OCI-LY7 (cell line): ENCODE data around the gene BPGM. TPM values are rescaled to one million over a fixed set of nuclear protein-coding genes. Genes with fewer than 3 reads are reported as not detected.

Source experiments
- BruUV-seq: library from RNA; stranded (reverse); fragments of 400-500 nt; replicated peaks from 2 replicates; lab custom pipeline; 2021; lab: Mats Ljungman, UMichigan
- CTCF ChIA-PET: fragments of 300-600 bp; sonication (Branson Sonifier 250); formaldehyde crosslinking; loops from one replicate; lab custom pipeline; 2022; ENCODE audit warnings: antibody characterized with exemption; ENCODE audit not compliant: unreplicated experiment; lab: Charles Lee
- POLR2A ChIA-PET: fragments of 300-600 bp; sonication (Branson Sonifier 250); formaldehyde crosslinking; loops from one replicate; lab custom pipeline; 2022; ENCODE audit warnings: antibody characterized with exemption; lab: Charles Lee
- DNase-seq: peaks from one replicate; pipeline ENCODE4 v3.0.0-alpha.2; 2015; ENCODE audit warnings: low spot score
- H2AFZ ChIP-seq: fragments of 200-600 bp; sonication (generic), shearing (Covaris generic); 2 replicates; pipeline ENCODE4 v1.6.1; 2014; ENCODE audit warnings: mild to moderate bottlenecking, antibody characterized with exemption, low read length, moderate library complexity
- H3K27ac ChIP-seq: fragments of 200-600 bp; sonication (generic); 2 replicates; pipeline ENCODE4 v1.5.1; 2014; ENCODE audit warnings: mixed run types, low read depth, mild to moderate bottlenecking, moderate library complexity, low read length, inconsistent platforms; ENCODE audit not compliant: poor library complexity, severe bottlenecking
- H3K36me3 ChIP-seq: fragments of 200-600 bp; sonication (generic); 2 replicates; pipeline ENCODE4 v1.6.1; 2014; ENCODE audit warnings: mild to moderate bottlenecking, antibody characterized with exemption, low read length, moderate library complexity, mixed read lengths; ENCODE audit not compliant: insufficient read depth
- H3K4me1 ChIP-seq: fragments of 200-600 bp; sonication (generic); 2 replicates; pipeline ENCODE4 v1.5.1; 2014; ENCODE audit warnings: mild to moderate bottlenecking, low read length; ENCODE audit not compliant: insufficient read depth, poor library complexity, severe bottlenecking
- H3K4me2 ChIP-seq: fragments of 200-600 bp; sonication (generic); 2 replicates; pipeline ENCODE4 v1.6.1; 2014; ENCODE audit warnings: mild to moderate bottlenecking, low read length
- H3K4me3 ChIP-seq: fragments of 200-600 bp; sonication (generic); 2 replicates; pipeline ENCODE4 v1.5.1; 2014; ENCODE audit warnings: mild to moderate bottlenecking, low read depth, low read length; ENCODE audit not compliant: poor library complexity, severe bottlenecking
- H3K79me2 ChIP-seq: fragments of 200-600 bp; sonication (generic); 2 replicates; pipeline ENCODE4 v1.6.1; 2016; ENCODE audit warnings: low read depth, mild to moderate bottlenecking, low read length, moderate library complexity, mixed read lengths; ENCODE audit not compliant: insufficient read depth
- H3K9me2 ChIP-seq: fragments of 200-600 bp; sonication (generic); 2 replicates; pipeline ENCODE4 v1.6.1; 2016; ENCODE audit warnings: mild to moderate bottlenecking, low read length, mixed read lengths; ENCODE audit not compliant: insufficient read depth
- H3K9me3 ChIP-seq: fragments of 200-600 bp; sonication (generic); 2 replicates; pipeline ENCODE4 v1.6.1; 2014; ENCODE audit warnings: mild to moderate bottlenecking, mixed run types, low read length, mixed read lengths
- H4K20me1 ChIP-seq: fragments of 200-600 bp; sonication (generic); 2 replicates; pipeline ENCODE4 v1.6.1; 2014; ENCODE audit warnings: mild to moderate bottlenecking, antibody characterized with exemption, low read length, moderate library complexity, mixed read lengths; ENCODE audit not compliant: insufficient read depth
- EZH2phosphoT487 ChIP-seq: fragments of 200-600 bp; sonication (generic); IDR thresholded peaks from 2 replicates; pipeline ENCODE4 v1.6.1; 2018; ENCODE audit warnings: low read depth, borderline replicate concordance, mild to moderate bottlenecking, mixed run types, antibody characterized with exemption, low read length, moderate library complexity, mixed read lengths
- intact Hi-C: fragments of 100-400 bp; cut with micrococcal nuclease; formaldehyde crosslinking; loops from one replicate; pipeline ENCODE4 v1.10.0; 2022; ENCODE audit not compliant: unreplicated experiment
- total RNA-seq, 2 experiments: library from RNA; depleted of rRNA in 1 of 2; stranded (reverse); fragments of >200 nt in 1 of 2; shearing (Covaris generic) in 1 of 2; gene quantifications; 2 replicates each; pipeline ENCODE4 v1.2.3, GENCODE V29; 2014 to 2022
- TF ChIP-seq, protein P1 (sequence below): fragments of 200-600 bp; sonication (generic); conservative IDR thresholded peaks from 2 replicates; pipeline ENCODE4 v1.5.1; 2014; ENCODE audit warnings: mild to moderate bottlenecking, antibody characterized with exemption, low read length, moderate library complexity, mixed read lengths

Gene BPGM
- total RNA-seq, 2 experiments from 2014 or later, result 16.6 to 18.7 TPM

DNA sequence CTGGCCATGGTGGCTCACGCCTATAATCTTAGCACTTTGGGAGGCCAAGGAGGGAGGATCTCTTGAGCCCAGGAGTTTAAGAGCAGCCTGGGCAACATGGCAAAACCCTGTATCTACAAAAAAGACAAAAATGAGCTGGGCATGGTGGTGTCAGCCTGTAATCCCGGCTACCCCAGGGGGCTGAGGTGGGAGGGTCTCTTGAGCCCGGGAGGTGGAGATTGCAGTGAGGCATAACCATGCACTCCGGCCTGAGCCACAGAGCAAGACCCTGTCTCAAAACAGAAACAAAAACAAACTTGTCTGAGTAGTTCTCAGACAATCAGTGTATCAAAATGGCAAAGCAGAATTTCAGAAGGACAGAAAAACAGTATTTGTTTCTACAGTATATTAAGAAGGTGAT, 45.2 kb upstream of the BPGM start:
- H3K36me3 ChIP-seq, result no peaks in the 10 kb centered on the region
- BruUV-seq, result no TSS peak
- H3K9me2 ChIP-seq, result no peaks in the 10 kb centered on the region
- TF ChIP-seq, protein P1, sequence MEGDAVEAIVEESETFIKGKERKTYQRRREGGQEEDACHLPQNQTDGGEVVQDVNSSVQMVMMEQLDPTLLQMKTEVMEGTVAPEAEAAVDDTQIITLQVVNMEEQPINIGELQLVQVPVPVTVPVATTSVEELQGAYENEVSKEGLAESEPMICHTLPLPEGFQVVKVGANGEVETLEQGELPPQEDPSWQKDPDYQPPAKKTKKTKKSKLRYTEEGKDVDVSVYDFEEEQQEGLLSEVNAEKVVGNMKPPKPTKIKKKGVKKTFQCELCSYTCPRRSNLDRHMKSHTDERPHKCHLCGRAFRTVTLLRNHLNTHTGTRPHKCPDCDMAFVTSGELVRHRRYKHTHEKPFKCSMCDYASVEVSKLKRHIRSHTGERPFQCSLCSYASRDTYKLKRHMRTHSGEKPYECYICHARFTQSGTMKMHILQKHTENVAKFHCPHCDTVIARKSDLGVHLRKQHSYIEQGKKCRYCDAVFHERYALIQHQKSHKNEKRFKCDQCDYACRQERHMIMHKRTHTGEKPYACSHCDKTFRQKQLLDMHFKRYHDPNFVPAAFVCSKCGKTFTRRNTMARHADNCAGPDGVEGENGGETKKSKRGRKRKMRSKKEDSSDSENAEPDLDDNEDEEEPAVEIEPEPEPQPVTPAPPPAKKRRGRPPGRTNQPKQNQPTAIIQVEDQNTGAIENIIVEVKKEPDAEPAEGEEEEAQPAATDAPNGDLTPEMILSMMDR, result no peak
- no peak for TF ChIP-seq EZH2phosphoT487
- no peaks in the 10 kb centered on the region for H3K4me1 ChIP-seq
- CTCF ChIA-PET, result no interaction called here
- DNase-seq, result no peak
- no peaks in the 10 kb centered on the region for H3K9me3 ChIP-seq
- no peaks in the 10 kb centered on the region for H3K79me2 ChIP-seq
- no peak overlapping the region for H3K27ac ChIP-seq
- intact Hi-C loops, result no loop called here
- POLR2A ChIA-PET, result no interaction called here
- H4K20me1 ChIP-seq, result no peaks in the 10 kb centered on the region
- no peak overlapping the region for H3K4me3 ChIP-seq
- no peak overlapping the region for H2AFZ ChIP-seq
- H3K4me2 ChIP-seq, result no peak overlapping the region

DNA sequence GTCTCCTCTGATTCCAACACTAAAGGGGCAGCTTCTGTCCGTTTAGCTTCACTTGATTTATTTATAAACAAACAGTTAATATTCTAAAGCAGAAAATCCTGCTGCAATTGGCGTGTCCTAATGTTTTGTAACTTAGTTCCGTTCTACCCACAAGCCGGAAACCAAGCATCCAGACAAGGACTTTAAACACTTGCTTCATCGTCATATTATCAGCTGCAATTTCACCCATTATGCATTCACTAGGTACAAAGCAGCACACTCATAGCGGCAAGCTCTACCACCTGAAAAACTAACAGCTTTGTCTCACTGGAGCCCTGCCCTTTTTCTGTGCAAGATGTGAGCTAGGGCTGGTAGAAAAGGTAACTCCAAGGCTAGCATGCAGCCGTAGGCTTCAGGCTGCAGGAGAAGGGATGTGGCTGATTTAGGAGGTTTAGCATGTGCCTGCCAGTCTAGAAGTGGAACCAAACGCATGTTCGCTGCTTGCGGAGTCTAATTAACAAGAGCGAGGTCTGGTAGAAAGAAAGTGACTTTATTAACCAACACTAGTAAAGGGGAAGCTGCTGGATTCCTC, 43.7 kb upstream of the BPGM start:
- no peaks in the 10 kb centered on the region for H3K9me3 ChIP-seq
- H3K4me3 ChIP-seq, result no peak overlapping the region
- no peak for DNase-seq
- H3K4me1 ChIP-seq, result no peaks in the 10 kb centered on the region
- no peaks in the 10 kb centered on the region for H3K79me2 ChIP-seq
- TF ChIP-seq, protein P1, result no peak
- TF ChIP-seq EZH2phosphoT487, result no peak
- intact Hi-C loops, result no loop called here
- H3K9me2 ChIP-seq, result no peaks in the 10 kb centered on the region
- no peak overlapping the region for H3K27ac ChIP-seq
- no peaks in the 10 kb centered on the region for H4K20me1 ChIP-seq
- POLR2A ChIA-PET, result no interaction called here
- BruUV-seq, result no TSS peak
- CTCF ChIA-PET, result no interaction called here
- H3K4me2 ChIP-seq, result no peak overlapping the region
- H2AFZ ChIP-seq, result no peak overlapping the region
- H3K36me3 ChIP-seq, result no peaks in the 10 kb centered on the region

DNA sequence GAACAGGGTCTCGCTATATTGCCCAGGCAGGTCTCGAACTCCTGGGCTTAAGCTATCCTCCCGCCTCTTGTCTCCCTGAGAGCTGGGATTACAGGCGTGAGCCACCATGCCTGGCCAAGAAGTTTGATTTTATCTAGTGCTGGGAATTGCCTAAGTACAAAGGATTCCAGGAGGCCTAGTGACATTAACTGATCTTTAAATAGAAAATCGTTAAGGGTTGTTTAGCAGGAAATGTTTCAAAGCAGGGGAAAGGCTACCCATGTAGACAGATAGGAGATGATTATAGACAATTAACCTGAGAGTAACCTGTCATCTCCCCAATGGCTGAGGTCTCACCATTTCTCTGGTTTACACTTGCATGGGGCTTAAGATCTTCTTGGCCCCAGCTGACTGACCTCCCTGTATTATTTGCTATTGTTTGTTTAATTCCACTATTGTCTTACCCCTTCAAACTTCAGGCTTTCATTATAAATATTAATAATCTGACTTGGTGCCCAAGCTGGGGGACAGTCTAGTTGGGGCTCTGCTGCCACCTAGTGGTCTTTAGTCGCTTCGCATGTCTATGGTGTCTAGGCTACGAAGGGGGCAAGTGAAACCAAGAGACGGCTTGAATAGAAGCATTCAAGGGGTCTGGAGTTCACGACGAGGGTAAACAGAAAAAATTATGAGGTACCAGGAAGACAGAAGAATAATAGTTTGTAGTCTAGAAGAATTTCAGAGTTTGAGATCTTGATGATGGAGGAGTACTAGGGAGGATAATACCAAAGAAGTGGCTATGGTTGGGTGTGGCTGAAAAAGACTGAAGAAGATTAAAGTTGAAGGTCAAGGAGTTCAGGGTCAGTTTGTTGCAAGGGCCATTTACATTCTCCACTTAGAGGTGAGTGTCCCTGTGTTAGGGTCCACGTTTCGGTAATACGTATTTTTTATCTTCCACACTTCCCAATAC, 40.4 kb upstream of the BPGM start:
- POLR2A ChIA-PET, result no interaction called here
- no peak overlapping the region for H3K27ac ChIP-seq
- CTCF ChIA-PET, result no interaction called here
- DNase-seq, result peak; percentile 66
- no peak for TF ChIP-seq EZH2phosphoT487
- TF ChIP-seq, protein P1, result peak; percentile 98
- H3K4me3 ChIP-seq, result no peak overlapping the region
- H3K9me3 ChIP-seq, result no peaks in the 10 kb centered on the region
- H3K79me2 ChIP-seq, result no peaks in the 10 kb centered on the region
- H2AFZ ChIP-seq, result no peak overlapping the region
- no TSS peak for BruUV-seq
- H3K9me2 ChIP-seq, result no peaks in the 10 kb centered on the region
- no peak overlapping the region for H3K4me2 ChIP-seq
- intact Hi-C loops, result loop anchor here (1.0 kb wide), 2 partner anchors 92 to 174 kb away; no protein-coding TSS in a partner anchor
- no peaks in the 10 kb centered on the region for H3K4me1 ChIP-seq
- H3K36me3 ChIP-seq, result no peaks in the 10 kb centered on the region
- no peaks in the 10 kb centered on the region for H4K20me1 ChIP-seq
